Stimulated activated naive CD8-positive, alpha-beta T cell treated with anti-CD3 and anti-CD28 coated beads, Interleukin-15, Interleukin-2, amounts not matched to agents 100 ng/mL and 50 ng/mL, for 24 hours (primary cell): ENCODE measurements around the gene C2orf49.

Experiments
- H3K27ac Mint-ChIP-seq: one replicate; pipeline ENCODE4 v1.8.0; 2021; ENCODE audit warnings: mild to moderate bottlenecking, mixed read lengths
- H3K27me3 Mint-ChIP-seq: one replicate; pipeline ENCODE4 v1.8.0; 2021; ENCODE audit warnings: mixed read lengths
- H3K36me3 Mint-ChIP-seq: one replicate; pipeline ENCODE4 v1.8.0; 2021; ENCODE audit warnings: low read depth, mixed read lengths
- H3K4me1 Mint-ChIP-seq: one replicate; pipeline ENCODE4 v1.8.0; 2021; ENCODE audit warnings: low read depth, mixed read lengths
- H3K4me3 Mint-ChIP-seq: one replicate; pipeline ENCODE4 v1.8.0; 2021; ENCODE audit warnings: mild to moderate bottlenecking, mixed read lengths
- H3K9me3 Mint-ChIP-seq: one replicate; pipeline ENCODE4 v1.8.0; 2021; ENCODE audit warnings: mixed read lengths

C2orf49 gene

GRCh38 chr2:105337122-105338019 lies at the start of gene C2orf49:
C2orf49 (plus strand) TSS chr2:105337540; CDS start chr2:105337588, 48 bp downstream.
- peak within 1 kb of the TSS; percentile 98 for H3K4me3 Mint-ChIP-seq
- H3K36me3 Mint-ChIP-seq: peaks cover 49% of the 10 kb centered on the region
- H3K27ac Mint-ChIP-seq: peak within 1 kb of the TSS; percentile 100
- no peaks in the 10 kb centered on the region for H3K27me3 Mint-ChIP-seq
- H3K4me1 Mint-ChIP-seq: peaks cover 41% of the 10 kb centered on the region
- no peaks in the 10 kb centered on the region for H3K9me3 Mint-ChIP-seq

- Mint-ChIP-seq H3K9me3 (no peaks in the 10 kb centered on the region), H3K4me1 (no peaks in the 10 kb centered on the region), H3K27ac (no peak overlapping the region), H3K4me3 (no peak overlapping the region), H3K36me3 (peaks cover 73% of the 10 kb centered on the region), H3K27me3 (no peaks in the 10 kb centered on the region)
Measured at GRCh38 chr2:105287692-105288091, 49.6 kb upstream of the C2orf49 start.

DNA sequence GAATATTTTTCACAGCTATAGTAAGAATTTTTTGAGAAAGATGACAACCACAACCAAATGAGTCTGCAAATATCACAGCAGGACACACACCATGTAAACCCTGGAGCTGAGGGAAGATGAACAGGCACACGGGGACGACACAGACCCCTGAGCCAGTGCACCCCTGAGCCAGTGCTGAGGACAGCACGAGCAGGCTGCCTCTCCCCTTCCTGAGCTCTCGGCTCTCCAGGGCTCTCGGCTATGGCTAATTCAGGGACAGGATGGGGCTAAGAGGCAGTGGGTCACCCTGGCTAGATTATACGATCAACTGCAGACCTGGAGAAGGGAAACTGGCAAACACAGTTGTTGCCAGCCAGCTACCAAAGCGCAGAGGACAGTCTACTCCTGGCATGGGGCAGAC lies 49.2 kb upstream of the C2orf49 start:
- no peak overlapping the region for H3K4me3 Mint-ChIP-seq
- H3K27me3 Mint-ChIP-seq: no peaks in the 10 kb centered on the region
- no peaks in the 10 kb centered on the region for H3K9me3 Mint-ChIP-seq
- no peak overlapping the region for H3K27ac Mint-ChIP-seq
- no peaks in the 10 kb centered on the region for H3K4me1 Mint-ChIP-seq
- peaks cover 71% of the 10 kb centered on the region for H3K36me3 Mint-ChIP-seq

DNA sequence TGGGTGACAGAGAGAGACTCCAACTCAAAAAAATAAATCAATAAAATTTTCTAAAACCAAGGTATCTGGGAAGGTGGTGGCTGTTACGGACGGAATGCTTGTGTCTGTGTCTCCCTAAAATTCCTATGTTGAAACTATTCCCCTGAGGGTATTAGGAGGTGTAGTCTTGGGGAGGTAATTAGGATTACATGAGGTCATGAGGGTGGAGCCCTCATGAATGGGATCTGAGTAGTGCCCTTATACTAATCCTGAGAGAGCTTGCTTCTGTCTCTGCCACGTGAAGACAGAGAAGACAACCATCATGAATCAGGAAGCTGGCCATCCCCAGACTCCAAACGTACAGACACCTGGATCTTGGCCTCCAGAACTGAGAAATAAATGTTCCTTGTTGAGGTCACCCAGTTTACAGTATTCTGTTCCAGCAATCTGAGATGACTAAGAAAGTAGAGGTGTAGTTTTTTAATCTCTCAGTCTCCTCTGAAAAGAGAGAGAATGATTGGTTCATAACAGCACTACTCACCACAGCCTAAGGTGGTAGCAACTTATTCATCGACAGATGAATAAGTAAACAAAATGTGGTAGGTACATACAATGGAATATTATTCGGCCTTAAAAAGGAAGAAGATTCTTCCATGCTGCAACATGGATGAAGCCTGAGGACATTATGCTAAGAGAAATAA lies 46.2 kb upstream of the C2orf49 start:
- H3K27ac Mint-ChIP-seq: no peak overlapping the region
- H3K4me3 Mint-ChIP-seq: no peak overlapping the region
- peaks cover 67% of the 10 kb centered on the region for H3K36me3 Mint-ChIP-seq
- no peaks in the 10 kb centered on the region for H3K27me3 Mint-ChIP-seq
- H3K9me3 Mint-ChIP-seq: no peaks in the 10 kb centered on the region
- H3K4me1 Mint-ChIP-seq: no peaks in the 10 kb centered on the region

DNA sequence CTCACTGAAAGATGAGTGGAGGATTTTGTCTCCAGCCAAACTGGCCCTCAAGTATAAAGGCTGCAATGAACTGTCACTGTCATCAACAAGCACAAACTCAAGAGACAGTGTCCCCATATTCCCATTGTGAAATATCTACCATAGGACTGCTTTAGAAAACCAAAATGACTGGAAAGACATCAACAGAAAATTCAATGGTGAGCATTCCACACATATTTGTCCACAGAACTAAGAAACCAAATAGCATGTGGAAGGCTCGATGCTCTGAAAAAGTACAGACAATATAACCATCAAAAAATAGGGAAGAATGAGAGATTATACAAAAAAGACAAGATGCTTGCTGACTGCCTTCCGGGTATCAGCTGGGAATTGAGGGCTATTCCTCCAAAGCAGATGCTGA lies 45.4 kb upstream of the C2orf49 start:
- Mint-ChIP-seq H3K4me1 (no peaks in the 10 kb centered on the region), H3K4me3 (no peak overlapping the region), H3K27me3 (no peaks in the 10 kb centered on the region), H3K9me3 (no peaks in the 10 kb centered on the region), H3K36me3 (peaks cover 69% of the 10 kb centered on the region), H3K27ac (no peak overlapping the region)

- Mint-ChIP-seq H3K27ac (no peak overlapping the region), H3K36me3 (peaks cover 71% of the 10 kb centered on the region), H3K27me3 (no peaks in the 10 kb centered on the region), H3K9me3 (no peaks in the 10 kb centered on the region), H3K4me3 (no peak overlapping the region), H3K4me1 (no peaks in the 10 kb centered on the region)
Measured at GRCh38 chr2:105294046-105294445, 43.3 kb upstream of the C2orf49 start.

- Mint-ChIP-seq H3K27ac (no peak overlapping the region), H3K36me3 (peaks cover 66% of the 10 kb centered on the region), H3K27me3 (no peaks in the 10 kb centered on the region), H3K4me3 (no peak overlapping the region), H3K4me1 (no peaks in the 10 kb centered on the region), H3K9me3 (no peaks in the 10 kb centered on the region)
Measured at GRCh38 chr2:105294844-105295481, 42.4 kb upstream of the C2orf49 start.

DNA sequence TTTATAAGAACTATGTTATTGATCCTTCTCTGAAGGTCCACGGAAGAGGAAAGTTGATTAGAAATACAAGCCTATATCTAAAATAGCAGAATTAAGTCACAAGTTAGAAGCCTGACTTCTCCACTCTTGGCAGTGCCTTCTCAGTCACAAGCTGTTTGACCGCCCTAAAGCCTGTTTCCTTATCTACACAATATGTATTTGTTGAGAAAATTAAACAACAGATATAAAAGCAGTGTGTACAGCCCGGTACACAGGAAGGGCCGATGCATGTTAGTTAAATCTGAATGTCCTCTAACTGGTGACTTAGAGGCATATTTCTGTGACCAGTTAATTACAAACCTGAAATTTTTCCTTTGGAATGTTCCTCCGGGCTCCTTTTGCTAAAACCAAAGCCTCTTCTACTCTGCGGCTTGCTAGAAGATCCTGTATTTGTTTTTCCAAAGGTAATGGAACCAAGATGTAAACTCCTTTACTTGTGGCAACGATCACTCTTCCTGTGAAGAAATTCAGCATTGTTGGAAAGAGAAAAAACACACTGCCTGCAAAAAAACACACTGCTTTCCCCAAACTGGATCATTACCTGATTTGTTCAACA lies 41.2 kb upstream of the C2orf49 start:
- Mint-ChIP-seq H3K4me1 (no peaks in the 10 kb centered on the region), H3K36me3 (peaks cover 60% of the 10 kb centered on the region), H3K27me3 (no peaks in the 10 kb centered on the region), H3K9me3 (no peaks in the 10 kb centered on the region), H3K4me3 (no peak overlapping the region), H3K27ac (no peak overlapping the region)

DNA sequence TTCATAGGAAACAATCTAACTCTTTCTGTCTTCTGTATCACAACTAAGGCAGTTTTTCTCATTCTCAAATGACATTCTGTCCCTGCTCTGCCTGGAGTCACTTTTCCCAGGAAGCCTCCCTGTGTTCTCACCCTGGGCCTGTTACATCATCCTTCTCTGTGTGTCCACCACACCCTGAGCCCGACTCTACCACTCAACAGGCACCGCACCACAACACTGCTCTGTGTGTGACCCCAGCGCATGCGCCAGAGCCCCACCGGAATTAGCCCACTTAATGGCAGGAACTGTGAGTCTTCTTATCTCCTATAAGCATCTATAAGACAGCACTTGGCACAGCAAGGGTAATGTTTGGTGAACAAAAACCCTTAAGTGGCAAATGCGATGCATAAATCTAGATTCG lies 40.1 kb upstream of the C2orf49 start:
- H3K27ac Mint-ChIP-seq: no peak overlapping the region
- no peak overlapping the region for H3K4me3 Mint-ChIP-seq
- H3K27me3 Mint-ChIP-seq: no peaks in the 10 kb centered on the region
- no peaks in the 10 kb centered on the region for H3K9me3 Mint-ChIP-seq
- H3K4me1 Mint-ChIP-seq: peaks cover 7% of the 10 kb centered on the region
- peaks cover 49% of the 10 kb centered on the region for H3K36me3 Mint-ChIP-seq

DNA sequence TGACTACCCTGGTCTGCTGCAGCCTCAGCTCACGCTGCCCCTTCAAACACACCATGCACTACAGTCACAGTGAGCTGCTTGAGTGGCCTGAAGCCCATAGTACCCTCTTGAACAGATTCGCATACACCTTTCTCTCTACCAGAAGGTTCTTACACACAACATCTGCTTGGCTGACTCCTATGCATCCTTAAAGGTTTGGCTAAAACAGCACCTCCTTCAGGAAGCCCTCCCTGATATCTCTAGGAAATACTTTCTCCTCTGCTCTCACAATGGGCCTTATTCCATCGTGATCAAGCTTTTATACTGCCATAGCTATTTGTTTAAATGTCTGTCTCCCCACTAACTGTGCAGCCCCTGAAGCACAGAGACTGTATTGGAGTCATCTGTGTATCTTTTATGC lies 39.3 kb upstream of the C2orf49 start:
- peaks cover 15% of the 10 kb centered on the region for H3K4me1 Mint-ChIP-seq
- no peaks in the 10 kb centered on the region for H3K27me3 Mint-ChIP-seq
- H3K36me3 Mint-ChIP-seq: peaks cover 47% of the 10 kb centered on the region
- no peak overlapping the region for H3K27ac Mint-ChIP-seq
- H3K4me3 Mint-ChIP-seq: no peak overlapping the region
- H3K9me3 Mint-ChIP-seq: no peaks in the 10 kb centered on the region

GRCh38 chr2:105299290-105299689 lies 38.0 kb upstream of the C2orf49 start:
- H3K27me3 Mint-ChIP-seq: no peaks in the 10 kb centered on the region
- H3K27ac Mint-ChIP-seq: no peak overlapping the region

GRCh38 chr2:105301646-105302045 lies 35.7 kb upstream of the C2orf49 start:
- Mint-ChIP-seq H3K27me3 (no peaks in the 10 kb centered on the region), H3K9me3 (no peaks in the 10 kb centered on the region), H3K4me1 (peaks cover 22% of the 10 kb centered on the region), H3K27ac (no peak overlapping the region), H3K36me3 (peaks cover 32% of the 10 kb centered on the region), H3K4me3 (no peak overlapping the region)

More at GRCh38 chr2:105299290-105299689, 38.0 kb upstream of the C2orf49 start:
- Mint-ChIP-seq H3K4me3 (no peak overlapping the region), H3K4me1 (peaks cover 22% of the 10 kb centered on the region), H3K9me3 (no peaks in the 10 kb centered on the region), H3K36me3 (peaks cover 40% of the 10 kb centered on the region)

- Mint-ChIP-seq H3K27ac (no peak overlapping the region), H3K27me3 (no peaks in the 10 kb centered on the region), H3K36me3 (peaks cover 37% of the 10 kb centered on the region), H3K9me3 (no peaks in the 10 kb centered on the region), H3K4me3 (no peak overlapping the region), H3K4me1 (peaks cover 25% of the 10 kb centered on the region)
Measured at GRCh38 chr2:105307146-105307545, 30.2 kb upstream of the C2orf49 start.

GRCh38 chr2:105307550-105307949 lies 29.8 kb upstream of the C2orf49 start:
- Mint-ChIP-seq H3K4me3 (no peak overlapping the region), H3K4me1 (peaks cover 22% of the 10 kb centered on the region), H3K9me3 (no peaks in the 10 kb centered on the region), H3K27me3 (no peaks in the 10 kb centered on the region), H3K36me3 (peaks cover 36% of the 10 kb centered on the region), H3K27ac (no peak overlapping the region)

- no peaks in the 10 kb centered on the region for H3K9me3 Mint-ChIP-seq
- peaks cover 22% of the 10 kb centered on the region for H3K4me1 Mint-ChIP-seq
- H3K4me3 Mint-ChIP-seq: no peak overlapping the region
- H3K27me3 Mint-ChIP-seq: no peaks in the 10 kb centered on the region
- H3K27ac Mint-ChIP-seq: peak overlapping the region; percentile 40
- peaks cover 32% of the 10 kb centered on the region for H3K36me3 Mint-ChIP-seq
Measured at GRCh38 chr2:105307962-105308361, 29.4 kb upstream of the C2orf49 start.
